Measurements from ENCODE around the gene OR9A4.
A peak's percentile ranks its signal among the peaks of the same experiment; 100 is the strongest.

Gene OR9A4

GRCh38 chr7:141911391-141911790 is 4.8 kb upstream of the OR9A4 start:
- no peak overlapping the region for H3K27ac ChIP-seq
- ChIA-PET POLR2A (ENCODE audit: low non-redundant PET) (no interaction called here), CTCF (no interaction called here)
- no peak for TF ChIP-seq CTCF (conservative IDR thresholded peaks at IDR 0.05; ENCODE audit: low read depth)
- no peak for DNase-seq (ENCODE audit: low spot score)

- no peak overlapping the region for H3K27ac ChIP-seq
- no peak for TF ChIP-seq CTCF (conservative IDR thresholded peaks at IDR 0.05; ENCODE audit: low read depth)
- ChIA-PET POLR2A (ENCODE audit: low non-redundant PET) (no interaction called here), CTCF (no interaction called here)
- DNase-seq (ENCODE audit: low spot score), result peak; percentile 27
Measured at GRCh38 chr7:141915565-141915964, 634 bp upstream of the OR9A4 start.

GRCh38 chr7:141920281-141920680 is 4.1 kb downstream of the OR9A4 start:
- peak; percentile 14 for DNase-seq (ENCODE audit: low spot score)
- H3K27ac ChIP-seq, result no peak overlapping the region
- ChIA-PET POLR2A (ENCODE audit: low non-redundant PET) (no interaction called here), CTCF (no interaction called here)
- no peak for TF ChIP-seq CTCF (conservative IDR thresholded peaks at IDR 0.05; ENCODE audit: low read depth)

GRCh38 chr7:141928146-141928844 is 12.1 kb downstream of the OR9A4 start:
- CTCF ChIA-PET, result no interaction called here
- no peak for TF ChIP-seq CTCF (conservative IDR thresholded peaks at IDR 0.05; ENCODE audit: low read depth)
- no peak for DNase-seq (ENCODE audit: low spot score)
- no peak overlapping the region for H3K27ac ChIP-seq
- POLR2A ChIA-PET (ENCODE audit: low non-redundant PET), result no interaction called here

GRCh38 chr7:141928845-141929195 is 12.6 kb downstream of the OR9A4 start:
- ChIA-PET CTCF (no interaction called here), POLR2A (ENCODE audit: low non-redundant PET) (no interaction called here)
- H3K27ac ChIP-seq, result no peak overlapping the region
- DNase-seq (ENCODE audit: low spot score), result no peak
- TF ChIP-seq CTCF (conservative IDR thresholded peaks at IDR 0.05; ENCODE audit: low read depth), result no peak

- TF ChIP-seq CTCF (conservative IDR thresholded peaks at IDR 0.05; ENCODE audit: low read depth), result no peak
- no peak for DNase-seq (ENCODE audit: low spot score)
- POLR2A ChIA-PET (ENCODE audit: low non-redundant PET), result no interaction called here
- H3K27ac ChIP-seq, result no peak overlapping the region
- CTCF ChIA-PET, result no interaction called here
Measured at GRCh38 chr7:141930211-141930610, 14.0 kb downstream of the OR9A4 start.

GRCh38 chr7:141941075-141941474 is 24.9 kb downstream of the OR9A4 start:
- no peak for TF ChIP-seq CTCF (conservative IDR thresholded peaks at IDR 0.05; ENCODE audit: low read depth)
- ChIA-PET POLR2A (ENCODE audit: low non-redundant PET) (no interaction called here), CTCF (no interaction called here)
- DNase-seq (ENCODE audit: low spot score), result no peak
- H3K27ac ChIP-seq, result no peak overlapping the region
